HG03066 (cell line): ENCODE measurements around the gene COX19.

Experiments used
- ATAC-seq: cut with Tn5 transposase; IDR thresholded peaks from one replicate; pipeline ENCODE4 v1.9.1; 2021; ENCODE audit warnings: low read depth; ENCODE audit not compliant: unreplicated experiment

Gene COX19

DNA sequence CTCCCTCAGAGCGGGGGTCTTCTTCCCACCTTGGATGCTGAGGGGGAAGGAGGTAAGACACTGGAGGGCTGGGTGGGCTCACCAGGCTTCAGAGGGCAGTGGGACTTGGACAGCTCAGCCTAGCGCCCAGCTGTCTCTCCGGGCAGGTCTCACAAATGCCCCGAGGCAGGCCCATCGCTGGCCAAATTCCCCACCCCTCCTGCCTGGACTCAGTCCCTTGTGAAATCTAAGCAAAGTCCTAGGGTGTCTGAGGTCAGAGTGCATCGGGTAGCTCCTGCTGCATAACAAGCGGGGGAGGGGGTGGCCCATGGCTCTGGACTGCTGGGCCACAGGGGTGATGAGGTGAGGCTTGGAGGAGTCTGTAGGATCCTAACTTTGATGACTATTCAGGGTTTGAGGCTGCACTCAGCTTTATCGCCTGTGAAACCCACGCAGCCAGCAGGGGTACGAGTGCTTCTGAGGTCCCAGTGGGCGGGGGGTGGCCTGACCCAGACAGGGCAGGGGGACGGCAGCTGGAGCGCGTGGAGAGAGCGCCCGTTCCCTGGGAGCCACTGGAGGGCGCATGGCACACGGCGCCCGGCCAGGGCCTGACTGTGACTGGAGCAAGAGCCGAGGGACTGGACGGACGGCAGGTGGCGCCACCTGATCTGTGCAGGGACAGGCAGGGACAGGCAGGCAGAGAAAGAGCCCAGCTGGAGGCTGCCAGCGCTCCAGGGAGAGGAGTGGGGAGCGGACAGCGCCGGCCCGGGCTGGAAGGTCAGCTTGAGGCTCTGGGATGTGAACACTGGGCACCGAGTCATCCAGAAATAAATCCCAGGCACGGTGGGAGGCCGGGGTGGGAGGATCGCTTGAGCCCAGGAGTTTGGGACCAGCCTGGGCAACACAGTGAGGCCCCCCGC, 17.6 kb upstream of the COX19 start:
- peak; percentile 83 for ATAC-seq

GRCh38 chr7:991729-992656, 16.6 kb upstream of the COX19 start:
- no peak for ATAC-seq

- no peak for ATAC-seq
Observed at GRCh38 chr7:990933-991728, 15.8 kb upstream of the COX19 start.

GRCh38 chr7:990352-990932, 15.1 kb upstream of the COX19 start:
- no peak for ATAC-seq

DNA sequence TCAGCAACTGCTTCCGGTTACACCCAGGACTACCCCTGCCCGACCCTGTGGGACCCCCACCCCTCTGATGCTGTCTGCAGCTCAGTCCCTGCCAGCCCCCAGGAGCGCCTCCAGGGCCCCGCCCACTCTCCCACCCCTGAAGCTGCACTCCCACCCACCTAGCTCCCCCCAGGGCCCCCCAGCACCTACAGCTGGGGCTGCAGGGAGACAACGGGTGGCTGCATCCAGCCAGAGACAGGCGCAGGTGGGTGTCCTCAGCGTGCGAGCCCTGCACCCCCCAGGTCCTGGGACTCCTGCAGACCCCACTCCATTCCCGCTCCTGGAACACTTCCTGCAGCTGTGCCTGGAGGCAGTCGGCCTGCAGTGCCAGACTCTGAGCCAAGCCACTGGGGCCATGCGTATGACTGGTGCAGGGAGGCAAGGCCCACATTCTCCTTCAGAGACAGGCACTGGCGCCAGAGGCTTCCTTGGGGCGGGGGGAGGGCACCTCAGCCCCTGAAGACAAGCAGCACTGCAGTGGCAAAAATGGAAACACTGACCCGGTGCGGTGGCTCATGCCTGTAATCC, 13.7 kb upstream of the COX19 start:
- no peak for ATAC-seq

GRCh38 chr7:988426-988911, 13.1 kb upstream of the COX19 start:
- ATAC-seq: no peak

- ATAC-seq: no peak
Observed at GRCh38 chr7:987909-988308, 12.6 kb upstream of the COX19 start.

DNA sequence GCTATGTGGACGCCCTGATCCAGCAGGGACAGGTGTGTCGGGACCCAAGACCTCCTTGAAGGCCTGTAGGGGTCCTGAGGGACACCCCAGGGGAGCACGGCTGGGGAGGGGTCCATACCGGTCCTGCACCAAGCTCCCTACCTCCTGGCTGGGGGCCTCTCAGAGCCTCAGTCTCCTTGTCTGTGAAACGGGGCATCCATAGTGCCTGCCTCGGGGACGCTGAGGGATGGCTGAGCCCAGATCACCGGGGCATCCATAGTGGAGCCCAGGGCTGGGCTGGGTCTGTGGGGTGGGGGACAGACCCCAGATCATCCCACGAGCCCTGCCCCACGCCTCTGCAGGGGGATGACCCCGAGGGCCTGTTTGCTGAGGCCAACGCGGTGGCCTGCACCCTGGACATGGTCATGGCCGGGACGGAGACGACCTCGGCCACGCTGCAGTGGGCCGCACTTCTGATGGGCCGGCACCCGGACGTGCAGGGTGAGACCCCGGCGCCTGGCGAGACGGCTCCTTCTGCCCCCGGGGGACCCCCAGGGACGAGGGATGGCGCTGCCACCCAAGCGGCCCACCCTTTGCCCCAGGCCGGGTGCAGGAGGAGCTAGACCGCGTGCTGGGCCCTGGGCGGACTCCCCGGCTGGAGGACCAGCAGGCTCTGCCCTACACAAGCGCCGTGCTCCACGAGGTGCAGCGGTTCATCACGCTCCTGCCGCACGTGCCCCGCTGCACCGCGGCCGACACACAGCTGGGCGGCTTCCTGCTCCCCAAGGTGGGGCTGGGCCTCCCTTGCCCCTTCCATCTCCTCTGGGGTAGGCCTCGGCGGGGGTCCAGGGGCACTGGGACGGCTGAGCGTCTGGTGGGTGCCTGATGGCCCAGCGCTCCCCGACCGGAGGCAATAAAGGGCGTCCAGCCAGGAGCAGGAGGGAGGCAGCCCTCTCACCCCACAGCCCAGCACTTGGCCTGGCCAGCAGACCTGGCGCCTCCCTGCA, 11.7 kb upstream of the COX19 start:
- no peak for ATAC-seq

GRCh38 chr7:985915-986741, 10.8 kb upstream of the COX19 start:
- no peak for ATAC-seq

DNA sequence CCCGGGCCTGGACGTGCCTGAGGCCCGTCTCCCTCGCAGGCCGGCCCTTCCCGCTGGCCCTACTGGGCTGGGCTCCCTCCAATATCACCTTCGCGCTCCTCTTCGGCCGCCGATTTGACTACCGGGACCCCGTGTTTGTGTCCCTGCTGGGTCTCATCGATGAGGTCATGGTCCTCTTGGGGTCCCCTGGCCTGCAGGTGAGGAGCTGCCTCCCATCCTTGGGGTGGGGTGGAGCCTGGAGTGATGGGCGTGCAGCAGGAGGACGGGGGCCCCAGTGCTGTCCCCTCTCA, 9.7 kb upstream of the COX19 start:
- no peak for ATAC-seq

DNA sequence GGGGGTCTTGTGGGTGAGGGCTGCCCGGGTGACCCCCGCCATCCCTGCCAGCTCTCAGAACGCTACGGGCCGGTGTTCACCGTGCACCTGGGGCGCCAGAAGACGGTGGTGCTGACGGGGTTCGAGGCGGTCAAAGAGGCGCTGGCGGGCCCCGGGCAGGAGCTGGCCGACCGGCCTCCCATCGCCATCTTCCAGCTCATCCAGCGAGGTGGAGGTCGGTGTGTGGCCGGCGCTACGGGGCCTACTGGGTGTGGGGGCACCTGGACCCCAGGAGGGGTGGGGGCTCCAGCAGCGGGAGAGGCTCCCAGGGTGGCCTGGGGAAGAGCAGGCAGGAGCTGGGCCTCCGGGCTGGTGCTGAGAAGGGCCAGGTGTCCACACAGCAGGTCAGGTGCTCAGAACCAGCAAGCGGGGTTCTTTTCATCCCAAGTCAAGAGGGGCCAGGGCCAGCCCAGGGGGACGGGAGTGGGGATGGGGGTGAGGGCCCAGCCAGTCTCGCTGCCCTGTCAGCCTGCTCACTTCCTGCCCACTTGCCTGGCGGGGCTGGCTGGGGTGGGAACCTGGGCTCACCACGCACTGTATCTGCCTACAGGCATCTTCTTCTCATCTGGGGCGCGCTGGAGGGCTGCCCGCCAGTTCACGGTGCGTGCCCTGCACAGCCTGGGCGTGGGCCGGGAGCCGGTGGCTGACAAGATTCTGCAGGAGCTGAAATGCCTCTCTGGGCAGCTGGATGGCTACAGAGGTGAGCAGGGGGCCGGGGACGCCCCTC, 9.2 kb upstream of the COX19 start:
- no peak for ATAC-seq

GRCh38 chr7:983616-984071, 8.3 kb upstream of the COX19 start:
- ATAC-seq: no peak

DNA sequence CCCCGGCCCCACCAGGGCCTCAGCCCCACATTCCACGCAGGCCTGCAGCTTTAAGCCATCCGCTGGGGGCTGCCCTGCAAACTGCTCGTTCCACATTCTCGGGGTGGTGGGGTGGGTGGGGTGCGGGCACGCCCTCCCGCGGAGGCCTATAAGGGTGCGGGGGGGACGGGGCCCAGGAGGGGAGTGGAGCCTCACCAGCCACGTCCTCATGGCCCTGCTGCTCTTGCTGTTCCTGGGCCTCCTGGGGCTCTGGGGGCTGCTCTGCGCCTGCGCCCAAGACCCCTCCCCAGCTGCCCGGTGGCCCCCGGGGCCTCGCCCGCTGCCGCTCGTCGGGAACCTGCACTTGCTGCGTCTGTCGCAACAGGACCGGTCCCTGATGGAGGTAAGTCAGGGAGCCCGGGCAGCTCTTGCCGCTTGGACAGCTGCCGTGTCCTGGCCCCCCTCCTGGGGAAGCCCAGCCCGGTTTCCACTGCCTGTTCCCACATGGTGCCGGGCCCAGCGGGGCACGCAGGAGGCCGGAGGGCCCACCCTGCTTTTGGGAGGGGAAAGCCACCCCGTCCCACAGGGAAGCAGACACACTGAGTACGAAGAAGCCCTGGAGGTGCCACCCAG, 7.8 kb upstream of the COX19 start, which contains the start of gene CYP2W1:
CYP2W1 (plus strand) TSS at position 178 of the 612 bp plus-strand sequence; CDS start at position 209, 31 bp downstream.
- ATAC-seq: no peak

GRCh38 chr7:982511-983003, 7.2 kb upstream of the COX19 start:
- no peak for ATAC-seq

DNA sequence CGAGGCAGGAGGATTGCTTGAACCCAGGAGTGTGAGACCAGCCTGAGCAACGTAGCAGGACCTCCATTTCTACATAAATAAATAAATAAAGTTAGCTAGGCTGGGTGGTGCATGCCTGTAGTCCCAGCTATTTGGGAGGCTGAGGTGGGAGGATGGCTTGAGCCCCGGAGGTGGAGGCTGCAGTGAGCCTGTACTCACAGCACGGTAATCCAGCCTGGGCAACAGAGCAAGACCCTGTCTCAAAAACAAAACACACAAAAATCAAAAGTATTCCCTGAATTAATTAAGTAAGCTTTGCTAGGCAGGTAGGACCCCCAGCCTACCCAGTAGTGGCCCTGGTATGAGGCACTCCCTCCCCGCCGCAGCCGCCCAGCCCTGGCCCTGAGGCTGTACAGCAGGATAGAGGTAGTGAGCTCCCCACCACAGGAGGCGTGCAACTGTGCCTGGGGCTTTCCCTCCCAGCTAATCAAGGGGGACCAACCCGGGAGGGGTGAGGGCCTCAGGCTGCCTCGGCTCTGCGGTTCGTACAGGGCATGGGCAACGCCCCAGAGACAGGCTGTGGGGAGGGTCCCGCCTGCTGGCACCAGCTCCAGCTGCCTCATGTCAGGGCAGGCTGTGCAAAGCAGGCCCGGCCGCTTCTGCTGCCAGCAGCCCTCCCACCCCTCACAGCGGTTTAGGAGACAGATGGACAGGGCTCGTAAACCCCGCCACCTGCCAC, 6.6 kb upstream of the COX19 start:
- no peak for ATAC-seq
